ENCODE measurements around the gene DAPK2. TPM values are rescaled to one million over a fixed set of nuclear protein-coding genes. Genes with fewer than 3 reads are reported as not detected.

DAPK2 gene
- total RNA-seq, 1 experiment from 2014 or later, result 2.3 TPM

DNA sequence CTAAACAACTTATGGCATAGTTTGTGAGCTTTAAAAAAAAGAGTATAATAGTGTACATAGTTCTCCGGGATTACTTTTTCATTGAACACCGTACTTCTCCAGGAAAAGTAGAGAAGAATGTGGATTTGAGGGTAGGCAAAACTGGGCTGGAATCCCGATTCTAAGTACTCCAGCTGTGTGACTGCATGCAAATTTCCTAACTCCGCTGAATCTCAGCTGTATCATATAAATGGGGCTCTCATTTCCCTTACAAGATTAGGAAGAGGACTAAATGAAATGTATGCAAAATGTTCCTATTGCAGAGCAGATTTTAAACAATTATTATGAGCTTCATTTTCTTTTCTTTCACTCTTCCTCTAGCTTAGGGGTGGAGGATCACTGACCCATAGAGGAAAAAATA, 142.2 kb downstream of the DAPK2 start:
- CTCF ChIA-PET, result interaction anchor here (0.7 to 4.6 kb wide), 5 partner anchors 11 to 152 kb away, joined by 3 to 28 read pairs (median 6); partner anchors contain the start of gene DAPK2
- POLR2A ChIA-PET, result interaction anchor here (0.6 kb wide), 1 partner anchor 1534 kb away, joined by 4 read pairs; no protein-coding TSS in a partner anchor
- no peak for ATAC-seq

GRCh38 chr15:63902671-63903035, 143.6 kb downstream of the DAPK2 start:
- CTCF ChIA-PET, result interaction anchor here (5.5 kb wide), 1 partner anchor 43 kb away, joined by 18 read pairs; no protein-coding TSS in a partner anchor
- no peaks in the 10 kb centered on the region for H3K27me3 Mint-ChIP-seq (ENCODE audit: low read depth)

More for the DNA sequence above, 142.2 kb downstream of the DAPK2 start:
- Mint-ChIP-seq H3K9me3 (no peaks in the 10 kb centered on the region), H3K4me3 (no peak overlapping the region), H3K36me3 (no peaks in the 10 kb centered on the region), H3K4me1 (peaks cover 13% of the 10 kb centered on the region), H3K27me3 (ENCODE audit: low read depth) (no peaks in the 10 kb centered on the region), H3K27ac (no peak overlapping the region)
- no peak for DNase-seq (ENCODE audit: low spot score)
- no peak for TF ChIP-seq ZBTB21 (CRISPR knock-in tag; IDR thresholded peaks at IDR 0.05; ENCODE audit: borderline replicate concordance)
- TF ChIP-seq ETV6 (CRISPR knock-in tag; IDR thresholded peaks at IDR 0.05), result no peak
- TF ChIP-seq SMAD3 (CRISPR knock-in tag; IDR thresholded peaks at IDR 0.05; ENCODE audit: borderline replicate concordance), result no peak
- no peak for TF ChIP-seq NFATC4 (CRISPR knock-in tag; IDR thresholded peaks at IDR 0.05)
- TF ChIP-seq ZNF138 (CRISPR knock-in tag; conservative IDR thresholded peaks at IDR 0.05), result no peak
- no peak for TF ChIP-seq ESRRA (CRISPR knock-in tag; IDR thresholded peaks at IDR 0.05; ENCODE audit: borderline replicate concordance)
- no peak for TF ChIP-seq E2F4 (CRISPR knock-in tag; IDR thresholded peaks at IDR 0.05; ENCODE audit: borderline replicate concordance, low read depth)
- no peak for TF ChIP-seq RELA (CRISPR knock-in tag; IDR thresholded peaks at IDR 0.05; ENCODE audit: borderline replicate concordance)
- no peak for TF ChIP-seq TEAD1 (CRISPR knock-in tag; IDR thresholded peaks at IDR 0.05)
- TF ChIP-seq TCF7 (CRISPR knock-in tag; IDR thresholded peaks at IDR 0.05; ENCODE audit: low read depth), result no peak
- no peak for TF ChIP-seq JUN (CRISPR knock-in tag; IDR thresholded peaks at IDR 0.05)
- no peak for TF ChIP-seq NR3C1 (CRISPR knock-in tag; conservative IDR thresholded peaks at IDR 0.05; ENCODE audit: low read depth)
- TF ChIP-seq, protein P1, sequence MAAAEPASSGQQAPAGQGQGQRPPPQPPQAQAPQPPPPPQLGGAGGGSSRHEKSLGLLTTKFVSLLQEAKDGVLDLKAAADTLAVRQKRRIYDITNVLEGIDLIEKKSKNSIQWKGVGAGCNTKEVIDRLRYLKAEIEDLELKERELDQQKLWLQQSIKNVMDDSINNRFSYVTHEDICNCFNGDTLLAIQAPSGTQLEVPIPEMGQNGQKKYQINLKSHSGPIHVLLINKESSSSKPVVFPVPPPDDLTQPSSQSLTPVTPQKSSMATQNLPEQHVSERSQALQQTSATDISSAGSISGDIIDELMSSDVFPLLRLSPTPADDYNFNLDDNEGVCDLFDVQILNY (CRISPR knock-in tag; IDR thresholded peaks at IDR 0.05), result no peak

More at GRCh38 chr15:63902671-63903035, 143.6 kb downstream of the DAPK2 start:
- DNase-seq (ENCODE audit: low spot score) (no peak), ATAC-seq (no peak)
- no peak overlapping the region for H3K4me3 Mint-ChIP-seq
- H3K9me3 Mint-ChIP-seq, result no peaks in the 10 kb centered on the region
- peaks cover 10% of the 10 kb centered on the region for H3K4me1 Mint-ChIP-seq
- POLR2A ChIA-PET, result no interaction called here
- no peak overlapping the region for H3K27ac Mint-ChIP-seq
- TF ChIP-seq MYBL2 (CRISPR knock-in tag; IDR thresholded peaks at IDR 0.05) (no peak), FOXK1 (CRISPR knock-in tag; IDR thresholded peaks at IDR 0.05) (no peak), USF2 (CRISPR knock-in tag; IDR thresholded peaks at IDR 0.05) (no peak), RELA (CRISPR knock-in tag; IDR thresholded peaks at IDR 0.05; ENCODE audit: borderline replicate concordance) (no peak), ZNF396 (CRISPR knock-in tag; IDR thresholded peaks at IDR 0.05; ENCODE audit: borderline replicate concordance) (no peak), ZSCAN18 (CRISPR knock-in tag; IDR thresholded peaks at IDR 0.05) (no peak), SMAD4 (CRISPR knock-in tag; IDR thresholded peaks at IDR 0.05) (no peak), SOX15 (CRISPR knock-in tag; IDR thresholded peaks at IDR 0.05) (no peak)
- no peaks in the 10 kb centered on the region for H3K36me3 Mint-ChIP-seq

All from WTC11 (cell line).